BE2C (cell line): Measurements from ENCODE around the gene CCDC24.

ENCODE experiments used
- DNase-seq: peaks from one replicate; pipeline ENCODE4 v3.0.0-alpha.2; 2020
- H3K27me3 ChIP-seq: fragments of 250-450 bp; sonication (Bioruptor Pico); 2 replicates; pipeline ENCODE4 v1.5.1; 2020; ENCODE audit warnings: mild to moderate bottlenecking
- H3K36me3 ChIP-seq: fragments of 250-450 bp; sonication (Bioruptor Pico); 2 replicates; pipeline ENCODE4 v1.5.1; 2020; ENCODE audit warnings: mild to moderate bottlenecking
- H3K4me1 ChIP-seq: fragments of 250-450 bp; sonication (Bioruptor Pico); 2 replicates; pipeline ENCODE4 v1.5.1; 2020
- H3K4me3 ChIP-seq: 2 replicates; pipeline ENCODE4 v1.5.1; 2011; ENCODE audit warnings: low read depth, low read length
- H3K9me3 ChIP-seq: fragments of 250-450 bp; sonication (Bioruptor Pico); 2 replicates; pipeline ENCODE4 v1.5.1; 2020
- CTCF ChIP-seq: IDR thresholded peaks from 2 replicates; pipeline ENCODE4 v1.5.1; 2012; ENCODE audit warnings: mild to moderate bottlenecking, low read depth, low read length

Gene CCDC24

DNA sequence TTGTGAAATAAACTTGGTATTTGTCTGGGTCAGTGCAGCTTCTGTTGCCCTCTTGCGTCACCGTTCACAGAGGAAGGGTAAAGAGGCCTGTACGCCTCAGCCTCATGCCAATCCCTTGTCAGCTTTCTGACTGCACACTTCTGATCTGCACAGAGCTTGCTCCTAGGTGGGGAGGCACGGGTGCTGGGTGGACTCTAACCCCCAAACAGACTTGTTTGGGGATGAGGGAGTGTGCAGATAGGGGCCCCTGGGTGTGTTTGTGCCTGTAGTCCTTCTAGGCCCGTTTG, 13.2 kb upstream of the CCDC24 start:
- Histone ChIP-seq H3K9me3 (no peaks in the 10 kb centered on the region), H3K4me1 (no peaks in the 10 kb centered on the region), H3K36me3 (peaks cover 8% of the 10 kb centered on the region), H3K27me3 (no peaks in the 10 kb centered on the region), H3K4me3 (peak overlapping the region; percentile 62)
- DNase-seq, result no peak
- TF ChIP-seq CTCF, result no peak

GRCh38 chr1:43978551-43979260, 12.7 kb upstream of the CCDC24 start, which contains the start of gene B4GALT2:
TSS of gene B4GALT2 (plus strand) at chr1:43979210. CDS start at chr1:43981161, 1,951 bp downstream.
- Histone ChIP-seq H3K9me3 (no peaks in the 10 kb centered on the region), H3K36me3 (peaks cover 8% of the 10 kb centered on the region), H3K4me1 (no peaks in the 10 kb centered on the region), H3K4me3 (peak within 1 kb of the TSS; percentile 62), H3K27me3 (no peaks in the 10 kb centered on the region)
- peak; percentile 42 for DNase-seq
- TF ChIP-seq CTCF, result no peak

GRCh38 chr1:43979261-43979527, 12.2 kb upstream of the CCDC24 start:
- Histone ChIP-seq H3K27me3 (no peaks in the 10 kb centered on the region), H3K9me3 (no peaks in the 10 kb centered on the region), H3K36me3 (peaks cover 8% of the 10 kb centered on the region), H3K4me3 (peak overlapping the region; percentile 59), H3K4me1 (no peaks in the 10 kb centered on the region)
- DNase-seq, result no peak
- TF ChIP-seq CTCF, result no peak

DNA sequence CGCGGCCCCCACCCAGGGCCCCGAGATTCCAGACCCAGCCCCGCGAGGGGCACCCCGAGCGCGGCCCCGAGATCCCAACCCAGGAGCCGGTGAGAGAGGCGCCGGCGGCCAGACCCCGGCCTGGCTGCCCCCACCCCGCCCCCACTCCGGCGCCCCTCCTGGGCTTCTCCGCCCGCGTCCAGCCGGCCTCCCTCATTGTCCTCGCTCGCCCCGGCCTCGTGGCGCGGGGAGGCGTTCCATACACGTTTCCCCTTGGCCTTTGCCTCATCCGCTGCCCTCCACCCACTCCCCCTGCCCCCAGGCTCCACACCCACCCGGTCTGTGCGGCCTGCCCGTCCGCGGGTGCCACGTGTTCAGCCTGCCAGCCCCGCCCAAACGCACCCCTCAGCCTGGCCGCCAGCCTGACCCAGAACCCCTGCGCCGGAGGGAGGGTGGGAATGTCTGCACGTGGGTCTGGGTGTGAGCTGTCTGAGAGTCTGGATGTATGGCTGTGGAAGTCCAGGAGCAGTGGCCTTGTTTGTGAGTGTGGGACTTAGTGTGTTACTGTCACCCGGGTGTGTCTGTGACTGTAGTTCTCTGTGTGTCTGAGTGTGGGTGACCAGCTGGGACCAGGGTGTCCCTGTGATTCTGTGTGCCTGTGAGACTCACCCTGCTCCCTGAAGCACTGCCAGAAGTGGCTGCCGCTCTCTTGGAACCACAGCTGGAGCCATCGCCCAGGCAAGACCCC, 11.7 kb upstream of the CCDC24 start:
- Histone ChIP-seq H3K36me3 (peaks cover 8% of the 10 kb centered on the region), H3K4me1 (no peaks in the 10 kb centered on the region), H3K27me3 (no peaks in the 10 kb centered on the region), H3K9me3 (no peaks in the 10 kb centered on the region), H3K4me3 (peak overlapping the region; percentile 59)
- peak; percentile 63 for DNase-seq
- TF ChIP-seq CTCF, result no peak

GRCh38 chr1:43980255-43981134, 10.9 kb upstream of the CCDC24 start:
- no peak for DNase-seq
- Histone ChIP-seq H3K27me3 (no peaks in the 10 kb centered on the region), H3K9me3 (no peaks in the 10 kb centered on the region), H3K4me1 (no peaks in the 10 kb centered on the region), H3K36me3 (peaks cover 8% of the 10 kb centered on the region), H3K4me3 (peak overlapping the region; percentile 59)
- TF ChIP-seq CTCF, result no peak
